SU-DHL-6 (cell line): ENCODE results near the gene AMN.

ENCODE experiments used
- CTCF ChIP-seq: fragments of 200-600 bp; sonication (generic); IDR thresholded peaks from one replicate; pipeline ENCODE4 v1.5.1; 2017; ENCODE audit warnings: antibody characterized with exemption, mild to moderate bottlenecking, low read length, moderate library complexity; ENCODE audit not compliant: insufficient read depth, poor library complexity, severe bottlenecking
- EZH2phosphoT487 ChIP-seq: fragments of 200-600 bp; sonication (generic), shearing (Covaris generic); conservative IDR thresholded peaks from 2 replicates; pipeline ENCODE4 v1.6.1; 2018; ENCODE audit warnings: mild to moderate bottlenecking, antibody characterized with exemption, low read length, moderate library complexity, mixed read lengths

GRCh38 chr14:102897299-102898027 lies 25.0 kb upstream of the AMN start:
- no peak for TF ChIP-seq CTCF
- TF ChIP-seq EZH2phosphoT487, result no peak
